GM23338 (cell line): Measurements from ENCODE around the gene ISCU. TPM values are rescaled to one million over a fixed set of nuclear protein-coding genes. Genes with fewer than 3 reads are reported as not detected.

Source experiments
- ATAC-seq: fragments of 200-7000 bp; cut with Tn5 transposase; 3 replicates; pipeline ENCODE4 v1.9.1; 2020
- DNase-seq: peaks from one replicate; pipeline ENCODE4 v3.0.0-alpha.2; 2015; ENCODE audit warnings: low spot score
- H2AFZ ChIP-seq: fragments of 200-600 bp; sonication (generic); 2 replicates; pipeline ENCODE4 v1.8.0; 2016; ENCODE audit warnings: antibody characterized with exemption, mild to moderate bottlenecking, moderate library complexity
- H3F3A ChIP-seq: fragments of 200-600 bp; sonication (generic); replicated peaks from 2 replicates; pipeline ENCODE4 v1.8.0; 2017; ENCODE audit warnings: antibody characterized with exemption, mixed run types, low read depth
- H3K27ac ChIP-seq: fragments of 200-600 bp; sonication (generic); 2 replicates; pipeline ENCODE4 v1.6.1; 2016; ENCODE audit warnings: low read depth
- H3K27me3 ChIP-seq: fragments of 200-600 bp; sonication (generic); 2 replicates; pipeline ENCODE4 v1.8.0; 2016; ENCODE audit warnings: mild to moderate bottlenecking, mixed run types, moderate library complexity; ENCODE audit not compliant: insufficient read depth
- H3K36me3 ChIP-seq: fragments of 200-600 bp; sonication (generic); 2 replicates; pipeline ENCODE4 v1.8.0; 2016; ENCODE audit warnings: mild to moderate bottlenecking; ENCODE audit not compliant: insufficient read depth
- H3K4me1 ChIP-seq: fragments of 200-600 bp; sonication (generic); 2 replicates; pipeline ENCODE4 v1.8.0; 2016; ENCODE audit warnings: mild to moderate bottlenecking, moderate library complexity; ENCODE audit not compliant: insufficient read depth
- H3K4me2 ChIP-seq: fragments of 200-600 bp; sonication (generic); 2 replicates; pipeline ENCODE4 v1.7.1; 2017; ENCODE audit warnings: mixed run types
- H3K4me3 ChIP-seq: fragments of 200-600 bp; sonication (generic); 2 replicates; pipeline ENCODE4 v1.6.1; 2016; ENCODE audit warnings: mixed run types
- H3K79me2 ChIP-seq: fragments of 200-600 bp; sonication (generic); replicated peaks from 2 replicates; pipeline ENCODE4 v1.8.0; 2017; ENCODE audit warnings: mild to moderate bottlenecking; ENCODE audit not compliant: insufficient read depth
- H3K9me2 ChIP-seq: fragments of 200-600 bp; sonication (generic); 2 replicates; pipeline ENCODE4 v1.8.0; 2017; ENCODE audit not compliant: insufficient read depth
- H4K20me1 ChIP-seq: fragments of 200-600 bp; sonication (generic); replicated peaks from 2 replicates; pipeline ENCODE4 v1.8.0; 2017; ENCODE audit warnings: mild to moderate bottlenecking; ENCODE audit not compliant: insufficient read depth
- H3K27ac Mint-ChIP-seq: 2 replicates; pipeline ENCODE4 v1.8.0; 2020; ENCODE audit warnings: inconsistent platforms, mild to moderate bottlenecking, moderate library complexity, mixed read lengths
- H3K27me3 Mint-ChIP-seq: 3 replicates; pipeline ENCODE4 v1.8.0; 2022; ENCODE audit warnings: low read depth, mild to moderate bottlenecking, moderate library complexity, mixed read lengths, inconsistent platforms; ENCODE audit not compliant: insufficient read depth, poor library complexity
- H3K36me3 Mint-ChIP-seq: 3 replicates; pipeline ENCODE4 v1.8.0; 2021; ENCODE audit warnings: low read depth, mild to moderate bottlenecking, inconsistent platforms, moderate library complexity, mixed read lengths
- H3K4me1 Mint-ChIP-seq: 3 replicates; pipeline ENCODE4 v1.8.0; 2020; ENCODE audit warnings: mild to moderate bottlenecking, inconsistent platforms, mixed read lengths
- H3K4me3 Mint-ChIP-seq: 3 replicates; pipeline ENCODE4 v1.8.0; 2021; ENCODE audit warnings: moderate library complexity, mild to moderate bottlenecking, inconsistent platforms, mixed read lengths
- H3K9me3 Mint-ChIP-seq: 3 replicates; pipeline ENCODE4 v1.8.0; 2020; ENCODE audit warnings: moderate library complexity, mild to moderate bottlenecking, inconsistent platforms, mixed read lengths
- CREB1 ChIP-seq: fragments of 250-450 bp; sonication (Bioruptor Pico); IDR thresholded peaks from 2 replicates; pipeline ENCODE4 v1.5.0; 2020; ENCODE audit warnings: low read depth, mild to moderate bottlenecking, moderate library complexity
- EZH2 ChIP-seq: fragments of 200-600 bp; sonication (generic); IDR thresholded peaks from one replicate; pipeline ENCODE4 v1.8.0; 2017; ENCODE audit warnings: antibody characterized with exemption, mild to moderate bottlenecking, low read depth; ENCODE audit not compliant: unreplicated experiment
- EZH2phosphoT487 ChIP-seq: fragments of 200-600 bp; sonication (generic); IDR thresholded peaks from one replicate; pipeline ENCODE4 v1.8.1; 2018; ENCODE audit warnings: antibody characterized with exemption; ENCODE audit not compliant: unreplicated experiment
- JUNB ChIP-seq: IDR thresholded peaks from one replicate; pipeline ENCODE4 v1.6.1; 2016; ENCODE audit warnings: antibody characterized with exemption; ENCODE audit not compliant: unreplicated experiment
- NANOG ChIP-seq: IDR thresholded peaks from 2 replicates; pipeline ENCODE4 v1.6.1; 2016; ENCODE audit warnings: antibody characterized with exemption, borderline replicate concordance
- POLR2AphosphoS5 ChIP-seq: IDR thresholded peaks from 2 replicates; pipeline ENCODE4 v1.6.1; 2016; ENCODE audit warnings: antibody characterized with exemption, low read depth
- STAT1 ChIP-seq: IDR thresholded peaks from one replicate; pipeline ENCODE4 v1.6.1; 2016; ENCODE audit warnings: antibody characterized with exemption; ENCODE audit not compliant: unreplicated experiment
- ZNF114 ChIP-seq: fragments of 250-450 bp; sonication (Bioruptor Pico); IDR thresholded peaks from 2 replicates; pipeline ENCODE4 v1.5.0; 2020; ENCODE audit warnings: mild to moderate bottlenecking, moderate library complexity
- ZNF331 ChIP-seq: fragments of 250-450 bp; sonication (Bioruptor Pico); IDR thresholded peaks from 2 replicates; pipeline ENCODE4 v1.5.0; 2020; ENCODE audit warnings: low read depth, mild to moderate bottlenecking, moderate library complexity
- polyA plus RNA-seq: library from polyadenylated mRNA; unstranded; fragments of >200 nt; fragmentation: Nextera tagmentation; extraction: Ambion mirVana; gene quantifications from 2 replicates; pipeline ENCODE4 v1.2.1, GENCODE V29; 2016
- total RNA-seq: library from RNA; depleted of rRNA; stranded (reverse); fragments of >200 nt; shearing (Covaris generic); gene quantifications from 2 replicates; pipeline ENCODE4 v1.2.3, GENCODE V29; 2014
- TF ChIP-seq, protein P1 (sequence below), 2 experiments: fragments of 200-600 bp in 1 of 2; sonication (generic) in 1 of 2; conservative IDR thresholded peaks; 2 replicates each; pipeline versions ENCODE4 v1.5.1 to v1.6.1; 2016 to 2017; ENCODE audit warnings: antibody characterized with exemption in 2 of 2, low read depth in 2 of 2, mild to moderate bottlenecking in 2 of 2, moderate library complexity in 1 of 2
- TF ChIP-seq, protein P2 (sequence below): IDR thresholded peaks from 2 replicates; pipeline ENCODE4 v1.6.1; 2016; ENCODE audit warnings: antibody characterized with exemption
- TF ChIP-seq, protein P3 (sequence below): fragments of 250-450 bp; sonication (Bioruptor Pico); IDR thresholded peaks from 2 replicates; pipeline ENCODE4 v1.5.0; 2020; ENCODE audit warnings: mild to moderate bottlenecking, moderate library complexity
- TF ChIP-seq, protein P4 (sequence below): IDR thresholded peaks from one replicate; pipeline ENCODE4 v1.6.1; 2018; ENCODE audit warnings: antibody characterized with exemption; ENCODE audit not compliant: unreplicated experiment

Gene ISCU
- total and polyA plus RNA-seq, 2 experiments from 2014 or later = 123 to 129 TPM

DNA sequence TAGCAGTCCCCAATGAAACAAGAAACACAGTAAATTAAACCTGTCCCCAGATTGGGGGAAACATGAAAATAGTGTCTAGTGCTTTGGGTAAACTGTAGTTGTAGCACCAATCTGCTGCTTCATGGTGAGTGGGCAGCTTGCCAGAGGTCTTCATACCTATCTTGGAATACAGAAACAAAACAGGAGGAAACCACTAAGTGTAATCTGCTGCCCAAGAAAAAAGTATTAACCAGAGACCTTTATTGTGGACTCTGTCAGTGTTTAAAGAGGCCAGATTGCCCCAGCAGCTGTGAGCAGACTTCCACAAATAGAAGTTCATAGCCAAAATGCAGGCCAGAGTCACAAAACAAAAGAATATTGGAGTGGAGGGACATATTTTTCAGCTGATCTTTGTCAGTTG, 2.3 kb downstream of the ISCU start:
- Histone ChIP-seq H3K36me3 (peaks cover 50% of the 10 kb centered on the region), H3K27me3 (no peaks in the 10 kb centered on the region), H3K79me2 (peaks cover 32% of the 10 kb centered on the region), H4K20me1 (peaks cover 13% of the 10 kb centered on the region; the same call in 1 of the 2 replicates), H3F3A (peaks cover 8% of the 10 kb centered on the region; the same call in 1 of the 2 replicates), H3K4me1 (no peaks in the 10 kb centered on the region; the same call in 1 of the 2 replicates), H3K9me2 (no peaks in the 10 kb centered on the region), H3K4me3 (no peak overlapping the region), H3K27ac (no peak overlapping the region), H2AFZ (no peak overlapping the region), H3K4me2 (no peak overlapping the region)
- Mint-ChIP-seq H3K4me3 (no peak overlapping the region), H3K36me3 (peaks cover 61% of the 10 kb centered on the region), H3K27me3 (no peaks in the 10 kb centered on the region), H3K27ac (no peak overlapping the region), H3K4me1 (peaks cover 6% of the 10 kb centered on the region), H3K9me3 (no peaks in the 10 kb centered on the region; the same call in 2 of the 3 replicates)
- DNase-seq (no peak), ATAC-seq (no peak)
- TF ChIP-seq, protein P1, sequence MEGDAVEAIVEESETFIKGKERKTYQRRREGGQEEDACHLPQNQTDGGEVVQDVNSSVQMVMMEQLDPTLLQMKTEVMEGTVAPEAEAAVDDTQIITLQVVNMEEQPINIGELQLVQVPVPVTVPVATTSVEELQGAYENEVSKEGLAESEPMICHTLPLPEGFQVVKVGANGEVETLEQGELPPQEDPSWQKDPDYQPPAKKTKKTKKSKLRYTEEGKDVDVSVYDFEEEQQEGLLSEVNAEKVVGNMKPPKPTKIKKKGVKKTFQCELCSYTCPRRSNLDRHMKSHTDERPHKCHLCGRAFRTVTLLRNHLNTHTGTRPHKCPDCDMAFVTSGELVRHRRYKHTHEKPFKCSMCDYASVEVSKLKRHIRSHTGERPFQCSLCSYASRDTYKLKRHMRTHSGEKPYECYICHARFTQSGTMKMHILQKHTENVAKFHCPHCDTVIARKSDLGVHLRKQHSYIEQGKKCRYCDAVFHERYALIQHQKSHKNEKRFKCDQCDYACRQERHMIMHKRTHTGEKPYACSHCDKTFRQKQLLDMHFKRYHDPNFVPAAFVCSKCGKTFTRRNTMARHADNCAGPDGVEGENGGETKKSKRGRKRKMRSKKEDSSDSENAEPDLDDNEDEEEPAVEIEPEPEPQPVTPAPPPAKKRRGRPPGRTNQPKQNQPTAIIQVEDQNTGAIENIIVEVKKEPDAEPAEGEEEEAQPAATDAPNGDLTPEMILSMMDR (conservative IDR thresholded peaks at IDR 0.05; ENCODE audit: low read depth in 2 of 2) = no peak
- TF ChIP-seq POLR2AphosphoS5 (no peak), JUNB (no peak), ZNF331 (CRISPR knock-in tag) (no peak), STAT1 (no peak), ZNF114 (CRISPR knock-in tag) (no peak), EZH2 (no peak), NANOG (no peak), EZH2phosphoT487 (no peak), CREB1 (CRISPR knock-in tag) (no peak)
- TF ChIP-seq, protein P2, sequence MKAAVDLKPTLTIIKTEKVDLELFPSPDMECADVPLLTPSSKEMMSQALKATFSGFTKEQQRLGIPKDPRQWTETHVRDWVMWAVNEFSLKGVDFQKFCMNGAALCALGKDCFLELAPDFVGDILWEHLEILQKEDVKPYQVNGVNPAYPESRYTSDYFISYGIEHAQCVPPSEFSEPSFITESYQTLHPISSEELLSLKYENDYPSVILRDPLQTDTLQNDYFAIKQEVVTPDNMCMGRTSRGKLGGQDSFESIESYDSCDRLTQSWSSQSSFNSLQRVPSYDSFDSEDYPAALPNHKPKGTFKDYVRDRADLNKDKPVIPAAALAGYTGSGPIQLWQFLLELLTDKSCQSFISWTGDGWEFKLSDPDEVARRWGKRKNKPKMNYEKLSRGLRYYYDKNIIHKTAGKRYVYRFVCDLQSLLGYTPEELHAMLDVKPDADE = no peak
- TF ChIP-seq, protein P3, sequence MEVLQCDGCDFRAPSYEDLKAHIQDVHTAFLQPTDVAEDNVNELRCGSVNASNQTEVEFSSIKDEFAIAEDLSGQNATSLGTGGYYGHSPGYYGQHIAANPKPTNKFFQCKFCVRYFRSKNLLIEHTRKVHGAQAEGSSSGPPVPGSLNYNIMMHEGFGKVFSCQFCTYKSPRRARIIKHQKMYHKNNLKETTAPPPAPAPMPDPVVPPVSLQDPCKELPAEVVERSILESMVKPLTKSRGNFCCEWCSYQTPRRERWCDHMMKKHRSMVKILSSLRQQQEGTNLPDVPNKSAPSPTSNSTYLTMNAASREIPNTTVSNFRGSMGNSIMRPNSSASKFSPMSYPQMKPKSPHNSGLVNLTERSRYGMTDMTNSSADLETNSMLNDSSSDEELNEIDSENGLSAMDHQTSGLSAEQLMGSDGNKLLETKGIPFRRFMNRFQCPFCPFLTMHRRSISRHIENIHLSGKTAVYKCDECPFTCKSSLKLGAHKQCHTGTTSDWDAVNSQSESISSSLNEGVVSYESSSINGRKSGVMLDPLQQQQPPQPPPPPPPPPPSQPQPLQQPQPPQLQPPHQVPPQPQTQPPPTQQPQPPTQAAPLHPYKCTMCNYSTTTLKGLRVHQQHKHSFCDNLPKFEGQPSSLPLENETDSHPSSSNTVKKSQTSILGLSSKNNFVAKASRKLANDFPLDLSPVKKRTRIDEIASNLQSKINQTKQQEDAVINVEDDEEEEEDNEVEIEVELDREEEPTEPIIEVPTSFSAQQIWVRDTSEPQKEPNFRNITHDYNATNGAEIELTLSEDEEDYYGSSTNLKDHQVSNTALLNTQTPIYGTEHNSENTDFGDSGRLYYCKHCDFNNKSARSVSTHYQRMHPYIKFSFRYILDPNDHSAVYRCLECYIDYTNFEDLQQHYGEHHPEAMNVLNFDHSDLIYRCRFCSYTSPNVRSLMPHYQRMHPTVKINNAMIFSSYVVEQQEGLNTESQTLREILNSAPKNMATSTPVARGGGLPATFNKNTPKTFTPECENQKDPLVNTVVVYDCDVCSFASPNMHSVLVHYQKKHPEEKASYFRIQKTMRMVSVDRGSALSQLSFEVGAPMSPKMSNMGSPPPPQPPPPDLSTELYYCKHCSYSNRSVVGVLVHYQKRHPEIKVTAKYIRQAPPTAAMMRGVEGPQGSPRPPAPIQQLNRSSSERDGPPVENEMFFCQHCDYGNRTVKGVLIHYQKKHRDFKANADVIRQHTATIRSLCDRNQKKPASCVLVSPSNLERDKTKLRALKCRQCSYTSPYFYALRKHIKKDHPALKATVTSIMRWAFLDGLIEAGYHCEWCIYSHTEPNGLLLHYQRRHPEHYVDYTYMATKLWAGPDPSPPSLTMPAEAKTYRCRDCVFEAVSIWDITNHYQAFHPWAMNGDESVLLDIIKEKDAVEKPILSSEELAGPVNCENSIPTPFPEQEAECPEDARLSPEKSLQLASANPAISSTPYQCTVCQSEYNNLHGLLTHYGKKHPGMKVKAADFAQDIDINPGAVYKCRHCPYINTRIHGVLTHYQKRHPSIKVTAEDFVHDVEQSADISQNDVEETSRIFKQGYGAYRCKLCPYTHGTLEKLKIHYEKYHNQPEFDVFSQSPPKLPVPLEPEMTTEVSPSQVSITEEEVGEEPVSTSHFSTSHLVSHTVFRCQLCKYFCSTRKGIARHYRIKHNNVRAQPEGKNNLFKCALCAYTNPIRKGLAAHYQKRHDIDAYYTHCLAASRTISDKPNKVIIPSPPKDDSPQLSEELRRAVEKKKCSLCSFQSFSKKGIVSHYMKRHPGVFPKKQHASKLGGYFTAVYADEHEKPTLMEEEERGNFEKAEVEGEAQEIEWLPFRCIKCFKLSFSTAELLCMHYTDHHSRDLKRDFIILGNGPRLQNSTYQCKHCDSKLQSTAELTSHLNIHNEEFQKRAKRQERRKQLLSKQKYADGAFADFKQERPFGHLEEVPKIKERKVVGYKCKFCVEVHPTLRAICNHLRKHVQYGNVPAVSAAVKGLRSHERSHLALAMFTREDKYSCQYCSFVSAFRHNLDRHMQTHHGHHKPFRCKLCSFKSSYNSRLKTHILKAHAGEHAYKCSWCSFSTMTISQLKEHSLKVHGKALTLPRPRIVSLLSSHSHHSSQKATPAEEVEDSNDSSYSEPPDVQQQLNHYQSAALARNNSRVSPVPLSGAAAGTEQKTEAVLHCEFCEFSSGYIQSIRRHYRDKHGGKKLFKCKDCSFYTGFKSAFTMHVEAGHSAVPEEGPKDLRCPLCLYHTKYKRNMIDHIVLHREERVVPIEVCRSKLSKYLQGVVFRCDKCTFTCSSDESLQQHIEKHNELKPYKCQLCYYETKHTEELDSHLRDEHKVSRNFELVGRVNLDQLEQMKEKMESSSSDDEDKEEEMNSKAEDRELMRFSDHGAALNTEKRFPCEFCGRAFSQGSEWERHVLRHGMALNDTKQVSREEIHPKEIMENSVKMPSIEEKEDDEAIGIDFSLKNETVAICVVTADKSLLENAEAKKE (CRISPR knock-in tag) = no peak
- TF ChIP-seq, protein P4, sequence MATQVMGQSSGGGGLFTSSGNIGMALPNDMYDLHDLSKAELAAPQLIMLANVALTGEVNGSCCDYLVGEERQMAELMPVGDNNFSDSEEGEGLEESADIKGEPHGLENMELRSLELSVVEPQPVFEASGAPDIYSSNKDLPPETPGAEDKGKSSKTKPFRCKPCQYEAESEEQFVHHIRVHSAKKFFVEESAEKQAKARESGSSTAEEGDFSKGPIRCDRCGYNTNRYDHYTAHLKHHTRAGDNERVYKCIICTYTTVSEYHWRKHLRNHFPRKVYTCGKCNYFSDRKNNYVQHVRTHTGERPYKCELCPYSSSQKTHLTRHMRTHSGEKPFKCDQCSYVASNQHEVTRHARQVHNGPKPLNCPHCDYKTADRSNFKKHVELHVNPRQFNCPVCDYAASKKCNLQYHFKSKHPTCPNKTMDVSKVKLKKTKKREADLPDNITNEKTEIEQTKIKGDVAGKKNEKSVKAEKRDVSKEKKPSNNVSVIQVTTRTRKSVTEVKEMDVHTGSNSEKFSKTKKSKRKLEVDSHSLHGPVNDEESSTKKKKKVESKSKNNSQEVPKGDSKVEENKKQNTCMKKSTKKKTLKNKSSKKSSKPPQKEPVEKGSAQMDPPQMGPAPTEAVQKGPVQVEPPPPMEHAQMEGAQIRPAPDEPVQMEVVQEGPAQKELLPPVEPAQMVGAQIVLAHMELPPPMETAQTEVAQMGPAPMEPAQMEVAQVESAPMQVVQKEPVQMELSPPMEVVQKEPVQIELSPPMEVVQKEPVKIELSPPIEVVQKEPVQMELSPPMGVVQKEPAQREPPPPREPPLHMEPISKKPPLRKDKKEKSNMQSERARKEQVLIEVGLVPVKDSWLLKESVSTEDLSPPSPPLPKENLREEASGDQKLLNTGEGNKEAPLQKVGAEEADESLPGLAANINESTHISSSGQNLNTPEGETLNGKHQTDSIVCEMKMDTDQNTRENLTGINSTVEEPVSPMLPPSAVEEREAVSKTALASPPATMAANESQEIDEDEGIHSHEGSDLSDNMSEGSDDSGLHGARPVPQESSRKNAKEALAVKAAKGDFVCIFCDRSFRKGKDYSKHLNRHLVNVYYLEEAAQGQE = no peak
